Right ventricle myocardium inferior (tissue), 1 donor: ENCODE measurements around the gene CYP2C19. TPM values are rescaled to one million over a fixed set of nuclear protein-coding genes. Genes with fewer than 3 reads are reported as not detected.
"Not testable (repeated sequence)": the region's sequence is repeated elsewhere in the genome, so short reads cannot be mapped to it uniquely, and the experiment has no call there.

Source experiments
- ATAC-seq: fragments of 200-7000 bp; cut with Tn5 transposase; one replicate; pipeline ENCODE4 v1.9.1; 2020; ENCODE audit warnings: mild to moderate bottlenecking, moderate library complexity
- DNase-seq: peaks from one replicate; pipeline ENCODE4 v3.0.0; 2021; ENCODE audit errors: missing footprints
- intact Hi-C: fragments of 100-400 bp; cut with DNase I; formaldehyde crosslinking; loops from one replicate; pipeline ENCODE4 v1.11.0; 2022
- long read RNA-seq: library from polyadenylated mRNA; unstranded; transcript quantifications from one replicate; pipeline ENCODE4 v2.0.0, GENCODE V29; 2021
- total RNA-seq: library from RNA; stranded (reverse); fragmentation: NEBNext Ultra II Directional; extraction: Animal tissue kit (Norgen Biotek cat#: 25700); gene quantifications from one replicate; pipeline ENCODE4 v1.2.1, GENCODE V29; 2021
- donor health status: DM: no; HTN: yes; CAD: no; lungs with severe emphysema.

CYP2C19 gene
- total RNA-seq = not detected
- long read RNA-seq = 0 reads

DNA sequence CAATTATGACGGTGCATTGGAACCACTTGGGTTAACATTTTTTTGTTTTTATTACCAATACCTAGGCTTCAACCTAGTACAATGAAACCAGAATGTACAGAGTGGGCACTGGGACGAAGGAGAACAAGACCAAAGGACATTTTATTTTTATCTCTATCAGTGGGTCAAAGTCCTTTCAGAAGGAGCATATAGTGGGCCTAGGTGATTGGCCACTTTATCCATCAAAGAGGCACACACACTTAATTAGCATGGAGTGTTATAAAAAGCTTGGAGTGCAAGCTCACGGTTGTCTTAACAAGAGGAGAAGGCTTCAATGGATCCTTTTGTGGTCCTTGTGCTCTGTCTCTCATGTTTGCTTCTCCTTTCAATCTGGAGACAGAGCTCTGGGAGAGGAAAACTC lies at the start of gene CYP2C19:
Gene CYP2C19 (plus strand): TSS at position 289 of the 400 bp plus-strand sequence. CDS start 25 bp downstream, at position 314.
- DNase-seq = no peak
- intact Hi-C loops = no loop called here
- no peak for ATAC-seq

DNA sequence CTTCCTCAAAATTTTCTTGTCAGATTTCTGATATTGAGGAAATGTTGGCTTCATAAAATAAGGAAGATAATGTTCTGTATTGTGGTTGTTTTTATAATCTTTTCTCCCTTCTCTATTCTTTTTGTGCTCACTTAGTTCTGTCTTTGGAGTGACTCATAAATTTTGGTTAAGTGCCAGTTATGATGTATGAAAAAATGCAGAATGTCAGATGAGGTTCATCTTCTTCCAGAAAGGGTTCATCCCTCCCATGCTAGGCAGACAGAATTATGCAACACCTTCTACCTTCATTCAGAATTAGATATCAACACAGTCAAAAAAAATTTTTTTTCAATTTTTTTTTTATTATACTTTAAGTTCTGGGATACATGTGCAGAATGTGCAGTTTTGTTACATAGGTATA lies 36.6 kb upstream of the CYP2C19 start:
- intact Hi-C loops = no loop called here
- no peak for ATAC-seq

DNA sequence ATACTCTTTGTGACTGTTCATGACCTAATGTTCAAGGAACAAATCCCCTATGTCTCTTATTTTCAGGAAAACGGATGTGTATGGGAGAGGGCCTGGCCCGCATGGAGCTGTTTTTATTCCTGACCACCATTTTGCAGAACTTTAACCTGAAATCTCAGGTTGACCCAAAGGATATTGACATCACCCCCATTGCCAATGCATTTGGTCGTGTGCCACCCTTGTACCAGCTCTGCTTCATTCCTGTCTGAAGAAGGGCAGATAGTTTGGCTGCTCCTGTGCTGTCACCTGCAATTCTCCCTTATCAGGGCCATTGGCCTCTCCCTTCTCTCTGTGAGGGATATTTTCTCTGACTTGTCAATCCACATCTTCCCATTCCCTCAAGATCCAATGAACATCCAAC lies 27.3 kb upstream of the CYP2C19 start:
- no peak for ATAC-seq
- DNase-seq = no peak
- intact Hi-C loops = no loop called here

More for the DNA sequence above, 36.6 kb upstream of the CYP2C19 start:
- no peak for DNase-seq

DNA sequence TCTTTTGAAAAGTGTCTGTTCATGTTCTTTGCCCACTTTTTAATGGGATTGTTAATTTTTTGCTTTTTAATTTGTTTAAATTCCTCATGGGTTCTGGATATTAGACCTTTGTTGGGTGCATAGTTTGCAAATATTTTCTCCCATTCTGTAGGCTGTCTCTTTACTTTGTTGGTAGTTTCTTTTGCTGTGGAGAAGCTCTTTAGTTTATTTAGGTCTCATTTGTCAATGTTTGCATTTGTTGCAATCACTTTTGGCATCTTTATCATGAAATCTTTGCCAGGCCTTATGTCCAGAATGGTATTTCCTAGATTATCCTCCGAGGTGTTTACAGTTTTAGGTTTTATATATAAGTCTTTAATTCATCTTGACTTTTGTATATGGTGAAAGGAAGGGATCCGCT lies 23.9 kb upstream of the CYP2C19 start:
- intact Hi-C loops = no loop called here
- no peak for DNase-seq
- no peak for ATAC-seq

DNA sequence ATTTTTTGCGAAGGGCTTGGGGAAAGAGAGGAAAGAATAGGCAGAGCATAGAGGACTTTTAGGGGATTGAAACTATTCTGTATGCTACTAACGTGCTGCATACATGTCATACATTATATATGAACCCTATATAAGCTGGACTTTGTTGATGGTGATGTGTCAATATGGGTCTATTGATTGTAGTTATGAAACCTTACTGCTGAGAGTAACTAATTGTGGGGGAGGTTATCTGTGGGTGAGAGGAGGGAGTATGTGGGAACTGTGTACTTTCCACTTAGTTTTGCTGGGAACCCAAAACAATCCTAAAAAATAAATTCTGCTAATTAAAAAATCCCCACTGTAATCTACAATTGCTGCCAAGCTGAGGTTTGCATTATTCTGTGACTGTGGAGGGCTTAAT lies 15.3 kb upstream of the CYP2C19 start:
- no peak for ATAC-seq
- DNase-seq = no peak
- intact Hi-C loops = no loop called here

DNA sequence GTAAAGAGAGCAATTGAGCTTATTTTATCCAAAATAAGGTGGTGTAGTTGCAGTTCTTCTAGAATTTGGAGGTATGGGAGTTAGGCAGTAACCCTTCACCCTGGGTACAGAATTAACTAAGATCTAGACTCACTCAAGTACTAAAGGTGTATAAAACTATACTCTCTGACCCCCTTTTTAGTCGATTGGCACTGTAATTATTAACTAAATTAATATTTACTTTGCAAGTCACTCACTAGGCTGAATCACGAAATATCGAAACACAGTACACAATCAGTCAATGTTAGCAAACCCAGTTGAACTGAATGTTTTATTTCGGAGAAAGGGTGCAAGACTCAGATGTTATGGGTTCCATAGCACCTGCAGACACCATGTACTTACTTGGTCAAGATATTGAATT lies 14.6 kb upstream of the CYP2C19 start:
- ATAC-seq (no peak), DNase-seq (no peak)
- intact Hi-C loops = no loop called here

DNA sequence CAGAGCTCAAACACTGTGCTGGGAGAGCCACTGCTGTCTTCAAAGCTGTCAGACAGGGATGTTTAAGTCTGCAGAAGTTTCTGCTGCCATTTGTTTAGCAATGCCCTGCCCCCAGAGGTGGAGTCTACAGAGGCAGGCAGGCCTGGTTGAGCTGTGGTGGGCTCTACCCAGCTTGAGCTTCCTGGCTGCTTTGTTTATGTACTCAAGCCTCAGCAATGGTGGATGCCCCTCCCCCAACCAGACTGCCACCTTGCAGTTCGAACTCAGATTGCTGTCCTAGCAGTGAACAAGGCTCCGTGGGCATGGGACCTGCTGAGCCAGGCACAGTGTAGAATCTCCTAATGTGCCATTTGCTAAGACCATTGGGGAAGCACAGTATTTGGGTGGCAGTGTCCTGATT lies 4.6 kb upstream of the CYP2C19 start:
- intact Hi-C loops = no loop called here
- no peak for DNase-seq
- no peak for ATAC-seq

DNA sequence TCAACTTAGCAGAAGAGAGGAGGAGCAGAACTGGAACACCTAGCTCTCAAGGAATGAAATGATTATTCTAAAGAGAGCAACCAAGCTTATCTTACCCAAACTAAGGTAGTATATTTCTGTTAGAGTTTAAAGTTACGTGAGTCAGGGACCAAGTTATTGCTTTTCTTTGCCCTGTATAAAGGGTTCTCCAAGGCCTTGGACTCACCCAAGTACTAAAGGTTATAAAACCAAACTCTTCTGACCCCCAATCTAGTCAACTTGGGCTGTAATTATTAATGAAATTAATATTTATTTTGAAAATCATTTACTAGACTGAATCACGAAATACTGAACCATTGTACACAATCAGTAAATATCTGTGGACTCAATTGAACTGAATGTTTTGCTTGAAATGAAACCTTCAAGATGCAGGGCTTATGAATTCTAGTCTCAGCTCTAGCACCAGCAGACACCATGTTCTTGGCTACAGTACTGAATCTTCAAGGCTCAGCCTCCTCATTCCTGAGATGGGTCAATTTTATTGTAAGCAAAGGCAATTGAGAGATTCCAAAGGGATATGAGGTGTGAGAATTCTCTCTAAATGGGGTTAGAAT lies 1.8 kb upstream of the CYP2C19 start:
- ATAC-seq (no peak), DNase-seq (no peak)
- intact Hi-C loops = no loop called here

DNA sequence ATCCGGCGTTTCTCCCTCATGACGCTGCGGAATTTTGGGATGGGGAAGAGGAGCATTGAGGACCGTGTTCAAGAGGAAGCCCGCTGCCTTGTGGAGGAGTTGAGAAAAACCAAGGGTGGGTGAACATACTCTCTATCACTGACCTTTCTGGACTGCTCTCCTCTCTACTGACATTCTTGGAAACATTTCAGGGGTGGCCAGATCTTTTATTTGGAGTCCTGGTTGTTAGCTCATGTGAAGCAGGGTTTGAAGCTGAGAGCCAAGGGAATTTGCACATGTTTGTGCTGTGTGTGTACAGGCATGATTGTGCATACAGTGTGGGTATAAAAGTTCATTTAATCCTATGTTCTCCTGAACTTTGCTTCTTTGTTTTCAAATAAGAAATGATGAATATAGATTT lies 12.9 kb downstream of the CYP2C19 start:
- intact Hi-C loops, DNase-seq, ATAC-seq: not testable (repeated sequence)

DNA sequence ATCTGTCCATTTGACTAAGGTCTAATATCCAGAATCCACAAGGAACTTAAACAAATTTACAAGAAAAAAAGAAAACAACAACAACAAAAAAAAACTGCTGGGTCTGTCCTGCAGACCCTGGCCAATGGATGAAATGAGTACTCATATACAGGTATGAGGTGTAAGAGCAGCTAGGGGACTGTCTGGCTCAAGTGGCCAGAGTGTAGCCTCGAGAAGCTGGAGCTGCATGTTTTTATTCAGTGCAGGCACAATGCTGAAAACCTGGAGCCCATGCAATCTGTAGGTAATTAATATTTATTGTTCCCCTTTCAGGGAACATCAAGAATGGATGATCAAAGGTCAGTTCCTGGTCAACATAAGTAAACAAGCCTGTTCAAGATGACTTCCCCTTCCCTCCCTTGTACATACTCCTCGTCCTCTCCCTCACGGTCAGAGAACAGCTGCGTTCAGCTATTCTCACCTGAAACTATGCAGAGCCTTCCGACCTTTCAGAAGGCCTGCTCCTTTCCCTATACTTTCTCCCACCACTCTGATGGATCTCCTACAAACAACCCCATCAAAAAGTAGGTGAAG lies 15.5 kb downstream of the CYP2C19 start:
- DNase-seq (no peak), ATAC-seq (no peak)
- intact Hi-C loops = no loop called here

DNA sequence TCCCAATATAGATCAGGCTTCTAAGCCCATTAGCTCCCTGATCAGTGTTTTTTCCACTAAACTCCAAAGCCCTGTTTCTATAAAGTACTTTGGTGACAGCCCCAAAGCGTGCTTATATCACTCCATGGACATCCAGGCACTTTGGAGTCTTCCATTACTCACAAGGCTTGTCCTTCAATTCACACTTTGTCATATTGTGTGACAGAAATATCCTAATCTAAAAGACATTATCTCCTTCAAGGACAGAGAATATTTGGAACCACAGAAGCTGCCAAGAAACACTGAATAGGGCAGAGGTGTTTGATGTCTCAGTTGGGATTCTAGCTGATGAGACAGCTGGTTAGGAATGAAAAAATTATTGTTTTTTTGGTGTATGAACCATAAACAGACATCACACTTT lies 18.4 kb downstream of the CYP2C19 start:
- DNase-seq (no peak), ATAC-seq (peak; percentile 46)
- intact Hi-C loops = no loop called here

DNA sequence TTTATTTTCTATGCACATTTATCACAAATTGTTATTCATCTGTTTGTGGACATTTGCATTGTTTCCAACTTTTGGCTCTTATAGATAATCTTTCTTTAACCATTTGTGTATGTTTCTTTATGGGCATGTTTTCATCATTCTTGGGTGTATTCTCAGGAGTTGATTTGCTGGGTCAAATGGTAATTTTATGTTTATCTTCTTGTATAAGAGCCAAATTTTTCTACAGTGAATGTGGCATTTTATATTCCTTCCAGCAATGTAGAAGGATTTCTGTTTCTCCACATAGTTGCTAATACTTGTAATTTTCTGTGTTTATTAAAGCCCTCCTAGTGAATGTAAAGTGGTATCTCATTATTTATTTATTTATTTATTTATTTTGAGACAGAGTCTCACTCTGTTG lies 21.8 kb downstream of the CYP2C19 start:
- no peak for ATAC-seq
- intact Hi-C loops = no loop called here
- no peak for DNase-seq

DNA sequence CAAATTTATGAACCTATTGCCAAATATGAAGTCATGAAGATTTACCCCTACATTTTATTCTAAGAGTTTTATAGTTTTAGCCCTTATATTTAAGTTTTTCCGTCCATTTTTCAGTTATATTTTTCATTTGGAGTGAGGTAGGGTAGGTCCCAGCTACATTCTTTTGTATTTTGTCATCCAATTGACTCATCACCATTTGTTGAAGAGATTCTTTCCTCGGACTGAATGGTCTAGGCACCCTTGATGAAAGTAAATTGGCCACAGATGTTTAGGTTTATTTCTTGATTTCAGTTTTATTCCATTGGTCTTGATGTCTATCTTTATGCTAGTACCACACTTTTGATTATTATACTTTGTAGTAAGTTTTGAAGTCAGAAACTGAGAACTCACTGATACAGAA lies 22.7 kb downstream of the CYP2C19 start:
- DNase-seq (no peak), ATAC-seq (no peak)
- intact Hi-C loops = no loop called here

DNA sequence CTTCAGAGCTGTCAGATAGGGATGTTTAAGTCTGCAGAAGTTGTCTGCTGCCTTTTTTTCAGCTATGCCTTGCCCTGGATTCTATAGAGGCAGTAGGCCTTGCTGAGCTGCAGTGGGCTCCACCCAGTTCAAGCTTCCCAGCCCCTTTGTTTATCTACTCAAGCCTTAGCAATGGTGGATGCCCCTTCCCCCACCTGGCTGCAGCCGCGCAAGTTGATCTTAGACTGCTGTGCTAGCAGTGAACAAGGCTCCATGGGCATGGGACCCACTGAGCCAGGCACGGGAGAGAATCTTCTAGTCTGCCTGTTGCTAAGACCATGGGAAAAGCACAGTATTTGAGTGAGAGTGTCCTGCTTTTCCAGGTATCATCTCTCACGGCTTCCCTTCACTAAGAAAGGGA lies 38.1 kb downstream of the CYP2C19 start:
- DNase-seq, ATAC-seq, intact Hi-C loops: not testable (repeated sequence)

DNA sequence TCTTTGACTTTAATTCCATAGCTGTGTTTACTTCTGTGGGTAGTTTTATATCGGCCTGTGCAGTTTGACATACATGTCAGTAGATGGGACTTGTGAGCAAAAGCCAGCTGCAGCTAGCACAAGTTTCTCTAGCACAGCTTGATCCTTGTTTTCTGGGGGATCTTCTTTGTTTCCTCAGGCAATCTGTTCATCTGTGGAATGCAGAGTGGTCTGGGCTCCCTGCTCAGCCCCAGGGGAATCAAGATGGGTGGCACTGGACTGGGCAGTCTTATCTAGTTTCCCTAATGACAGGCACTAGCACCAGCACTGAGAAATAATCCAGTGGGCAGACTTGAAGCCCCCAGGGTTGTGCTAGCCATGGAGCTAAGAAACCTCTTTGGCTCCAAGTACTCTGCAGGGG lies 40.8 kb downstream of the CYP2C19 start:
- intact Hi-C loops = no loop called here
- DNase-seq (no peak), ATAC-seq (no peak)

DNA sequence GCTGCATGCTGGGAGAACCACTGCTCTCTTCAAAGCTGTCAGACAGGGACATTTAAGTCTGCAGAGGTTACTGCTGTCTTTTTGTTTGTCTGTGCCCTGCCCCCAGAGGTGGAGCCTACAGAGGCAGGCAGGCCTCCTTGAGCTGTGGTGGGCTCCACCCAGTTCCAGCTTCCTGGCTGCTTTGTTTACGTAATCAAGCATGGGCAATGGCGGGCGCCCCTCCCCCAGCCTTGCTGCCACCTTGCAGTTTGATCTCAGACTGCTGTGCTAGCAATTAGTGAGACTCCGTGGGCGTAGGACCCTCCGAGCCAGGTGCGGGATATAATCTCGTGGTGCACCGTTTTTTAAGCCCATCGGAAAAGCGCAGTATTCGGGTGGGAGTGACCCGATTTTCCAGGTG lies 67.5 kb downstream of the CYP2C19 start:
- not testable (repeated sequence) for DNase-seq

DNA sequence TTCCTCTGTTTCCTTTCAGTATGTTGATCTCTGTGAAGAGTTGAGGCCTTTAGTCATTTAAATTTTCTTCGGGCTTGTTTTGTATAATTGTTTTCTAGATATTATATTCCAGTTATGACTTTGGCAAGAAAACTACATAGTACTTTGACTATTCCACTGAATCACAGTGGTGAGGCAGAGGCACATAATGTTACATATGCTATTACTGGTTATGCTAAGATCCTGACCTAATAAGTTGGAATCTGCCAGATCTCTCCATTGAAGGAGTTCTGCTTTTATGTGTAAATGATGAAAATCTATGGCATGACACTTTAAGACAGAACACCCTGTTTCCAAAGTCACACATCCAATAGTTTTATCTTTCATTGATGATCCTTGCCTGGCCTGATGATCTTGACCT lies 83.7 kb downstream of the CYP2C19 start:
- no peak for DNase-seq
- ATAC-seq = no peak
- intact Hi-C loops = no loop called here

More for the DNA sequence above, 67.5 kb downstream of the CYP2C19 start:
- intact Hi-C loops, ATAC-seq: not testable (repeated sequence)

DNA sequence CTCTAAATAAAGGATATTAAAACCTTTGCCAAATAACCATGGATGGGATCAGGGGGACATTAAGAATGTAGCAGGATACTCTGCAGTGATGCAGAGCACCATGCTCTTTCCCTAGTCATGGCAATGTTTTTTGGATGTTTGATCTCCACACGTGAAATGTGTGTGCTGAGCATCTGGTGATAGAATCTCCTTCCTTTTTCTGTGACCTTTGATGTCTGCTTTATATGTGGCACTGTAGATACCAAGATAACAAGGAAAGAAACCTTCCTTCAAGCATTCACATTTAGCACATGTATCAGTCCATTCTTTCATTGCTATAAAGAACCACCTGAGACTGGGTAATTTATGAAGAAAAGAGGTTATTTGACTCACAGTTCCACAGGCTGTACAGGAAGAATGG lies 88.3 kb downstream of the CYP2C19 start:
- intact Hi-C loops = no loop called here
- ATAC-seq = no peak
- DNase-seq = no peak

DNA sequence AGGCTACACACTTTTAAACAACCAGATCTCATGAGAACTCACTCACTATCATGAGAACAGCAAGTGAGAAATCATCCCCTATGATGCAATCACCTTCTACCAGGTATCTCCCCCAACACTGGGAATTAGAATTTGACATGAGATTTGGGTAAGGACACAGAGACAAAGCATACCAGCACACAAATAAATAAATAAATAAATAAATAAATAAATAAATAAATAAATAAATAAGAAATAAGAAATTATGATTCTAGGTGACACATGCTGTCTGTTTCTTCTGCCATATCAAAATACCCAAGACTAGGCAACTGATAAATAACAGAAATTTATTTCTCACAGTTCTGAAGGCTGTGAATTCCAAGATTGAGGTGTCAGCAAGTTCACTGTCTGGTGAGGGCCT lies 88.8 kb downstream of the CYP2C19 start:
- ATAC-seq (no peak), DNase-seq (no peak)
- intact Hi-C loops = no loop called here

DNA sequence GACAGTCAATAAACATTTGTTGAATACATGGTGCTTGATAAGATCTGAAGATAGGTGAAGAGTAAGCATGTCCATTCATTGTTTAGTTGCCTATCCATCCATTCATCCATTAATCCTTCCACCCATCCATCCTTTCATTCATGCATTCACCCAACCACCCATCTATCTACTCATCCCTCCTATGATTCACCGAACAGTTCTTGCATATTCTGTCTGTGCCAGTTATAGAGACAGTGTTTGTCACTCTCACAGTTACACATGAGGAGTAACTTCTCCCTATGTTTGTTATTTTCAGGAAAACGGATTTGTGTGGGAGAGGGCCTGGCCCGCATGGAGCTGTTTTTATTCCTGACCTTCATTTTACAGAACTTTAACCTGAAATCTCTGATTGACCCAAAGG lies 90.0 kb downstream of the CYP2C19 start:
- DNase-seq (no peak), ATAC-seq (no peak)
- intact Hi-C loops = no loop called here

DNA sequence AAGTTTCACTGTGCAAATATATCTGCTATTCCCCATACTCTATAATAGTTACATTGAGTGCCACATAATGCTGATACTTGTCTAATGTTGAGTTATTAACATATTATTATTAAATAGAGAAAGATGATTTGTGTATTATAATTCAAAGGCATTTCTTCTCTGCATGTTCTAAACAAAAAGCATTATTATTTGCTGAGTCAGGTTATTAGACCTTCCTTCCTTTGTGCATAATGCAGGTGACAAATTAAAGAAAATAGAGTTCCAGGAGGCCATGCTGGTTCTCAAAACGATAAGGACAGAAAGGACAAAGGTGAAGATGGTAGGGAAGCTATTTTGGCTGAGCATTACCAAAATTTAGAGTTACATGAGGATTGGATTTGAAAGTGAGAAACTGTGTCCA lies 90.6 kb downstream of the CYP2C19 start:
- no peak for DNase-seq
- intact Hi-C loops = no loop called here
- ATAC-seq = no peak
